Measurements from ENCODE around the gene EP300. TPM values are rescaled to one million over a fixed set of nuclear protein-coding genes. Genes with fewer than 3 reads are reported as not detected.
"Not testable (repeated sequence)": the region's sequence is repeated elsewhere in the genome, so short reads cannot be mapped to it uniquely, and the experiment has no call there.

EP300 gene
- polyA plus RNA-seq, 3 donors = 5.7 to 81.6 (median 16.8) TPM

DNA sequence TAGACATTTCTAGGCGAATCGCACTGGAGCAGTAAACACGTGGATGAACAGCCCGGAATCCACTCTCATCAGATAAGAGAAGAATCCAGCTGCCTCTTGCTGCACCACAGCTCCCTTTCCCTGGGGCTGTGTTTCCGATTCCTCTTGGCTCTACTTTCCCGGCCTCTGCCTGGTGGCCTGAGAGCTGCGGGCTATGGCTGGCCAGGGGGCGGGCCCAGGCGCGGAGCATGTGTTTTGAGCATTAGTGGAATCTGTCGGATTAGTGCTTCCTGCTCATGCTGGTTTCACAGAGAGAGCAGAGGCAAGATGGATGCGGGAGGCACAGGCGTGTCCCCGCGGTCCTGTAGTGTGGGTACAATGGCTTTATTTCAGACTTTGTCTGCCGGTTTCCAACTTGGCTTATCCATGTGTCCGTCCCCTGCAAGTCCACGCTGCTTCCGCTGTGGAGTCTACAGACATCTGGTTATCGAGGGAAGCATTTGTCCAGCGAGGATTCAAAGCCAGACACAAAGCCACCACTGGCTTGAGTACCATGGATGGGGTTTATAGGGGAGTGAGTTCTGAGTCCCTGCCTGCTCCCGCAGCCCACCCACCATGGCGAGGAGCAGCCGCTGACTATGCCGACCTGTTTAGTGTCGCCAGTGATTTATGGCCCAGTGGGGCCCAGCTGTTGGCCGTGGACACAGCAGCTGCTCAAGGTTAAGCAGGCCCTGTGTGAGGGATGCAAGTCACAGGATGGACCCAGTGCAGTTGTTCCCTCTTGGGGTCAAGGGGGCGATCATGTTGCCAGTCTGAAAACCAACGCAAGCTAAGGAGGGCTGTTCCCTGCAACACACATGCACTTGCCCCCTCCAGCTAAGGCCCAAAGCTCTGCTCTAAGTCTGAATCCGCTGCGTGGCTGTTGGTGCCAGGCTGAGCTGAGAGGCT, 43.3 kb upstream of the EP300 start:
- Histone ChIP-seq H3K4me3 (replicated peaks in 1 of 3; ENCODE audit: low read depth in 2 of 3, low read length in 3 of 3) (peak overlapping the region in 2 of 3 experiments; percentile 14 to 57), H4K20me1 (ENCODE audit: insufficient read depth, low read length) (no peaks in the 10 kb centered on the region)

DNA sequence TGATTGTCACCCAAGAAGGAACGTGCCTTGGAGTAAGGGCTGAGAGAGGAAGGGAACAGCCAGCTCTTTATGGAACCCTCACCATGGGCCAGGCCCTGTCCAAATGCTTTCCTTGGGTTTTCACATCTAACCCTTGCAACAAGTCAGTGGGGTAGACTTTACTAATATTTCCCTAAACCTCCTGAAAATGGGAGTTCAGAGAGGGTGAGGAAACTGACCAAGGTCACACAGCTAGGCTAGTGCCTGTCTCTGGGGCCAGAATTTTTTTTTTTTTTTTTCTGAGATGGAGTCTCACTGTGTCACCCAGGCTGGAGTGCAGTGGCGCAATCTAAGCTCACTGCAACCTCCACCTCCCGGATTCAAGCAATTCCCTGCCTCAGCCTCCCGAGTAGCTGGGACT, 42.6 kb upstream of the EP300 start:
- H3K27me3 ChIP-seq (ENCODE audit: control insufficient read depth in 2 of 2, insufficient read depth in 2 of 2, low read length in 2 of 2); H3K9me3 ChIP-seq (replicated peaks in 1 of 2; ENCODE audit: control insufficient read depth in 1 of 2, insufficient read depth in 1 of 2, low read length in 2 of 2); H3K36me3 Mint-ChIP-seq; H3K79me2 ChIP-seq (ENCODE audit: insufficient read depth, low read length); H3K9me3 Mint-ChIP-seq; H3K4me3 Mint-ChIP-seq; H3K36me3 ChIP-seq (replicated peaks in 1 of 2; ENCODE audit: control insufficient read depth in 1 of 2, insufficient read depth in 2 of 2, low read length in 2 of 2); H3K4me3 ChIP-seq (replicated peaks in 1 of 3; ENCODE audit: low read depth in 2 of 3, low read length in 3 of 3); H3K4me2 ChIP-seq (replicated peaks; ENCODE audit: extremely low read depth, low read length, poor library complexity, severe bottlenecking); H4K20me1 ChIP-seq (ENCODE audit: insufficient read depth, low read length); intact Hi-C loops (cut with micrococcal nuclease); H3K27ac ChIP-seq (ENCODE audit: low read depth in 1 of 2, low read length in 2 of 2); DNase-seq; H3K27me3 Mint-ChIP-seq (ENCODE audit: low read depth in 3 of 3); H3K9ac ChIP-seq (ENCODE audit: insufficient read depth, low read length, poor library complexity, severe bottlenecking): not testable (repeated sequence)
- H3K27ac Mint-ChIP-seq = peak overlapping the region in 1 of 7 donors; percentile 21
- peaks cover 36% of the 10 kb centered on the region for H3K4me1 Mint-ChIP-seq
- H2AFZ ChIP-seq (ENCODE audit: insufficient read depth, low read depth, low read length, poor library complexity, severe bottlenecking) = peak overlapping the region; percentile 68
- WGBS (ENCODE audit: insufficient coverage) = 50% methylated on average over 2 of the region's 4 CpGs
- peaks cover 31 to 39% of the 10 kb centered on the region in 2 donors for H3K4me1 ChIP-seq (ENCODE audit: control insufficient read depth in 1 of 2, insufficient read depth in 2 of 2, low read length in 2 of 2)

More for the DNA sequence above, 43.3 kb upstream of the EP300 start:
- peaks cover 34 to 42% of the 10 kb centered on the region in 2 donors for H3K4me1 ChIP-seq (ENCODE audit: control insufficient read depth in 1 of 2, insufficient read depth in 2 of 2, low read length in 2 of 2)
- Mint-ChIP-seq H3K27me3 (ENCODE audit: low read depth in 3 of 3) (peaks cover 0 to 1% (median 0%) of the 10 kb centered on the region in 3 donors), H3K9me3 (no peaks in the 10 kb centered on the region), H3K4me1 (peaks cover 36% of the 10 kb centered on the region), H3K4me3 (peak overlapping the region; percentile 52 to 71), H3K36me3 (no peaks in the 10 kb centered on the region), H3K27ac (peak overlapping the region in 2 of 7 donors; percentile 21 to 58)
- H3K4me2 ChIP-seq (replicated peaks; ENCODE audit: extremely low read depth, low read length, poor library complexity, severe bottlenecking) = peak overlapping the region; percentile 56
- no peak overlapping the region for H3K27ac ChIP-seq (ENCODE audit: low read depth in 1 of 2, low read length in 2 of 2)
- TF ChIP-seq, protein P1, sequence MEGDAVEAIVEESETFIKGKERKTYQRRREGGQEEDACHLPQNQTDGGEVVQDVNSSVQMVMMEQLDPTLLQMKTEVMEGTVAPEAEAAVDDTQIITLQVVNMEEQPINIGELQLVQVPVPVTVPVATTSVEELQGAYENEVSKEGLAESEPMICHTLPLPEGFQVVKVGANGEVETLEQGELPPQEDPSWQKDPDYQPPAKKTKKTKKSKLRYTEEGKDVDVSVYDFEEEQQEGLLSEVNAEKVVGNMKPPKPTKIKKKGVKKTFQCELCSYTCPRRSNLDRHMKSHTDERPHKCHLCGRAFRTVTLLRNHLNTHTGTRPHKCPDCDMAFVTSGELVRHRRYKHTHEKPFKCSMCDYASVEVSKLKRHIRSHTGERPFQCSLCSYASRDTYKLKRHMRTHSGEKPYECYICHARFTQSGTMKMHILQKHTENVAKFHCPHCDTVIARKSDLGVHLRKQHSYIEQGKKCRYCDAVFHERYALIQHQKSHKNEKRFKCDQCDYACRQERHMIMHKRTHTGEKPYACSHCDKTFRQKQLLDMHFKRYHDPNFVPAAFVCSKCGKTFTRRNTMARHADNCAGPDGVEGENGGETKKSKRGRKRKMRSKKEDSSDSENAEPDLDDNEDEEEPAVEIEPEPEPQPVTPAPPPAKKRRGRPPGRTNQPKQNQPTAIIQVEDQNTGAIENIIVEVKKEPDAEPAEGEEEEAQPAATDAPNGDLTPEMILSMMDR (IDR thresholded peaks at IDR 0.05) = no peak
- 68% methylated on average over 31 of the region's 31 CpGs for WGBS (ENCODE audit: insufficient coverage)
- DNase-seq = peak in 2 of 3 donors; percentile 14 to 41
- no peaks in the 10 kb centered on the region for H3K79me2 ChIP-seq (ENCODE audit: insufficient read depth, low read length)
- intact Hi-C loops (cut with micrococcal nuclease) = no loop called here
- H3K9ac ChIP-seq (ENCODE audit: insufficient read depth, low read length, poor library complexity, severe bottlenecking) = no peak overlapping the region
- H3K9me3 ChIP-seq (replicated peaks in 1 of 2; ENCODE audit: control insufficient read depth in 1 of 2, insufficient read depth in 1 of 2, low read length in 2 of 2) = no peaks in the 10 kb centered on the region
- no peaks in the 10 kb centered on the region for H3K27me3 ChIP-seq (ENCODE audit: control insufficient read depth in 2 of 2, insufficient read depth in 2 of 2, low read length in 2 of 2)
- peak overlapping the region; percentile 68 for H2AFZ ChIP-seq (ENCODE audit: insufficient read depth, low read depth, low read length, poor library complexity, severe bottlenecking)
- no peaks in the 10 kb centered on the region for H3K36me3 ChIP-seq (replicated peaks in 1 of 2; ENCODE audit: control insufficient read depth in 1 of 2, insufficient read depth in 2 of 2, low read length in 2 of 2)
